ENCODE results near the gene PTPRF.
"Not testable (repeated sequence)": the region's sequence is repeated elsewhere in the genome, so short reads cannot be mapped to it uniquely, and the experiment has no call there.

Gene PTPRF

DNA sequence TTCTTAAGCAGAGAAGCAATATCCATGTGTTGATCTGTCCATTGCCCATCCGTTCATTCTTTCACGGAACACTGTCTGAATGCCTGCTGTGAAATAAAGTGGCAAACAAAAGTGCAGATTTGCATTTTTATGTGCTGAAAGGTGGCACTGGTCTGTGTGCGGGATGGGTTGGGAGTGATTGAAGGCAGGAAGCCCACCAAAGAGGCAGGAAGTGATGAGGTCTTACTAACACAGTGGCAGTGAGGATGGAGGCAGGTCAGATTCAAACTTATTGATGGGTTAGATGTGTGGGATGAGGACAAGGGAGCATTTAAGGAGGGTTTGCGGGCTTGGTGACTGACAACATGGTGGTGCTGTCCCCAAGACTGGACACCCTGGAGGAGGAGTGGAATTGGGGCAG is 8.3 kb downstream of the PTPRF start:
- DNase-seq, result no peak

DNA sequence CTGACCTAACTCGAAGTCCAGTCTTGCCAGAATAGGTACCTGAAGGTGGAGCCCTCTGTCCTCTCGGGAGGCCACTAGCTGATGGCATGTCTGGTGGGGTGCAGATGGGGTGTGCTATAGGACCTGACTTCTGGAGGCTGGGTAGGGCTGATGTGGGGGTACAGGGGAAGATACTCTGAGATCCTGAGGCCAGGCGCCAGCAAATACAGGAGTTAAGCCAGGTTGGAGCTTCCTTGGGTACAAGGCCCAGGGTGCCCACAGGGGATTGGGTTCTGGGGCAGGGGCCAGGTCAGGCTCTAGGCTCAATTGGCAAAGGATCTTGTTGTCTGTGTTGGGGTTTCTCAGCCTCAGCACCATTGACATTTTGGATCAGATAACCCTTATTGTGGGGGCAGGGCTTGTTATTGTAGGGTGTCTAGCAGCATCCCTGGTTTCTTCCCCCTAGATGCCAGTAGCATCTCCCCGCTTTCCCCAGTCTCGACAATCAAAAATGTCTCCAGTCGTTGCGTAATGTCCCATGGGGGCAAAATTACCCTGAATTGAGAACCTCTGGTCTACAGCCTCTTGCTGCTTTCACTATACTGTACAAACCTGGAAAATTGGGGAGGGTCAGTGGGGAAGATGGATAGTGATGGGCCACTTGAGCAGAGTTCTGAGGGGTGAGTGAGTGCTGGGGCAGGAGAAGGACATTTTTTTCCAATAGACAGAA is 9.2 kb downstream of the PTPRF start:
- no peak for DNase-seq

DNA sequence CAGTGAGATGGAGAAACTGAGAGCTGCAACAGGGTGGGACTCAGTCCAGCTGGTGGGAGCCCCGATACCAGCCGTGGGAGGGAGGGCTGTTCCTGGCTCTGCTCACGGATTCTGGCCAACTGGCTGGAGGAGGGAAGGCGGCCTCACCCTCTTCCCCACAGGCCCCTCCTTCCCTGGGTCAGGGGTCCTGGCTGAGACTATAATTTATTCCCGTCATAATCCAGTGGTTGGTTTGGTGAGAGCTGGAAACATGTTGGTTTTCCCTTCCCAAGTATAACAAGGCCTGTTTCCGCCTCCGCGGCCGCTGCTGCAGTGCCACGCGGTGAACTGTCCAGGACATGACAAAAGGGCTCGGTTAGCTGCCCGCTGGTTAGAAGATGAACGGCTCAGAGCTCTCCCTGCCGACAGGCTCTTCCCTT is 10.0 kb downstream of the PTPRF start:
- DNase-seq, result no peak

DNA sequence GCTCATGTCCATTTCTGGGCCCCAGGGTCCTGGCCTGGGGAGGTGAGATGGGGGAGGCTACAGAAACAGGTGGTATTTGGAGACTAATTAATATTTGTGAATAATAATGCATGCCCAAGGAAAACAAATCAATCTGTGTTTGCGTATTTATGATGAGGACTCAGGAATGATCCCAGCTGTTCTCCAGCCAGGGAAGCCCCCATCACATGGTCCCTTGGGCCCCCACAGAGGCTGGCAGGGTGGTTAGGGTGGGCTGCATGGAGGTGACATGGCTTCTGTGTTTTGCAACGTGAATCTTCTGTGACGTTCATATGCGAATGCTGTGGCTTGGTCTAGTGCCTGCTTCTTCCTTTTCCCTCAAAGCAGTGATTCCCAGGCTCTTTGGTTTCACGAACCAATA is 10.5 kb downstream of the PTPRF start:
- DNase-seq, result no peak

- no peak for DNase-seq
Observed at GRCh38 chr1:43541721-43542401, 11.2 kb downstream of the PTPRF start.

DNA sequence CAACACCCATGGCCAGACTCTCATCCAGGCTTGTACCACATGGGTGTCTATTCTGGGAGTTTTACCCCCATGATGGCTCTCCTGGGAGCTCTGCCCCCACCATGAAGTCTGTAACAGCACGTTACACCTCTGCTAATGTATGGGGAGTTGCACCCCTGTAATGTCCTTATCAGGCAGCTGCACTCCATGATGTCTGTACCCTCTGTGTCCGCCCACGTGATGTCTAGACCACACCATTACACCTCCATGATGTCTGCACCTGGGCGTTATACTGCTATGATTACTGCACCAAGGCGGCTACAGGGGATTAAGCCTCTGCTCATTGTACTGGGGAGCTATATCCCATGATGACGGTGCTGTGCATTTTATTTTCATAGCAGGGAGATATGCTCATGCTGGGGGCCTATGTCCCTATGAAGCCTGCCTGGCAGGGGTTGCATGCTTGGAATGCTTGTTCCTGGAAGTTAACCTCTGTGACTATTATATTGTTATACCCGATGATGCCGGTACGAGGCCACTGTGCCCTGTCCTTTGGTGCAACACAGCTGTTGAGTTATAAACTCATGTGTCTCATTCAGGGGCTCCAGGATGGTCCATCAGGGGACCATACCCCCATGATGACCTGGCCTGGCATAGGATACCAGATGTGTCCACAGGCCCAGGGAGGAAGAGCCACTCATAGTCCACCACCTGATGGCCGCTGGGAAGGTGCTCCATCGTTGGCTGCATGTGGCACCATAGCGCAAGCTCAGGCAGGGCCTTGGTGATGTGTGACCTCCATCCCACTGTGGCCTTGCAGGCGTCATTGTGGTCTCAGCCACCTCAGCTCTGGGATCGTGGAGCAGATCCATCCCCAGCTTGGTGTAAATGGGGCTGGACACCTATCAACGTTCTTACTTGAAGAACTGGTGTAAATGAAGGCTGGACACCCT is 12.1 kb downstream of the PTPRF start:
- no peak for DNase-seq

DNA sequence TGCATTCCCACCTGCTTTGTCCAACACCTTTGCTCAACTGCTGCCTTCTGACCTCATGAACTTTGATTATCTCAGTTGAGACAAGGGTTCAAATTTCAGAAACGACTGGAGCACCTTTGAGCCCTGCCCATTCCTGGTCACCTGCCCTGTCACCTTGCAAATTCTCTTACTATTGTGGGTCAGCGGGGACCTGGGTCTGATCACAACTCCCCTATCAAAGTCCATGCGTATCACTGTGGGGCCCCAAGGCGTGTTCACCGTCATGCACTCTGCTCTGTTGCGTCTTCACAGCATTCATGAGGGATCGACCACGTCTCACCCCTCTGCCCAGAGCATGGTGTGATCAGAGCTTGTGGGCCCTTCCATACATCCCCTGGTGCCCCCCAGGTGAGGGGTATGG is 12.9 kb downstream of the PTPRF start:
- DNase-seq, result no peak

GRCh38 chr1:43545339-43545694 is 14.6 kb downstream of the PTPRF start:
- no peak for DNase-seq

GRCh38 chr1:43545695-43546387 is 15.2 kb downstream of the PTPRF start:
- no peak for DNase-seq

DNA sequence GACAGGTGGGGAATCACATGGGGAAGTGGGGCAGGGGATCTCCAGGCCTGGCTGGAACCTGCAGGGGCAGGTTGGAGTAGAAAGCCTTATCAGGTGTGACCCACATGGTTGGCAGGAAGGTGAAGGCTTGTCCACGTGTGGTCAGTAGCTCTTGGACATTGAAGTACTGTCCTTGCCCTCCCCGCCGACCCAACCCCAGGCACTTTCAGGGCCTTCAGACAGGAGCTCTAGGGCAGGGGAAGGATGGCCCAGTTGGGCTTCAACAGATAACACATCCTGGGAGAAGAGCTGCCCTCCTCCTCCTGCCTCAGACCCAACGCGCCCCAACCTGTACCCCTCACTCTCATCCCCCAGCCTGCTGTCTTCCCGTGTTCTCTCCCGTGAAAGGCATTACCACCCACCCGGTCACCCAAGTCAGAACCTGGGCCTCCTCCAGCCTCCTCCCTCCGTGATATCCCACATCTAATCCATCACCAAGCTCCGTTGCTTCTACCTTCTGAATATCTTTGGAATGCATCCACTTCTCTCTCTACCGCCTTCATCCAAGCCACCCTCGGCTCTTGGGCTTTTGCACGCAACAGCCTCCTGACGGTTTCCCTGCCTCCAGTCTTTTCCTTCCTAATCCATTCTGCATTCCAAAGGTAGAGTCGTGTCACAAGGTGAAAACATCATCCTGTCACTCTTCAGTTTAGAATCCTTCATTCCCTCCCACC is 15.9 kb downstream of the PTPRF start:
- no peak for DNase-seq

- peak; percentile 20 for DNase-seq
Observed at GRCh38 chr1:43547538-43548072, 16.9 kb downstream of the PTPRF start.

DNA sequence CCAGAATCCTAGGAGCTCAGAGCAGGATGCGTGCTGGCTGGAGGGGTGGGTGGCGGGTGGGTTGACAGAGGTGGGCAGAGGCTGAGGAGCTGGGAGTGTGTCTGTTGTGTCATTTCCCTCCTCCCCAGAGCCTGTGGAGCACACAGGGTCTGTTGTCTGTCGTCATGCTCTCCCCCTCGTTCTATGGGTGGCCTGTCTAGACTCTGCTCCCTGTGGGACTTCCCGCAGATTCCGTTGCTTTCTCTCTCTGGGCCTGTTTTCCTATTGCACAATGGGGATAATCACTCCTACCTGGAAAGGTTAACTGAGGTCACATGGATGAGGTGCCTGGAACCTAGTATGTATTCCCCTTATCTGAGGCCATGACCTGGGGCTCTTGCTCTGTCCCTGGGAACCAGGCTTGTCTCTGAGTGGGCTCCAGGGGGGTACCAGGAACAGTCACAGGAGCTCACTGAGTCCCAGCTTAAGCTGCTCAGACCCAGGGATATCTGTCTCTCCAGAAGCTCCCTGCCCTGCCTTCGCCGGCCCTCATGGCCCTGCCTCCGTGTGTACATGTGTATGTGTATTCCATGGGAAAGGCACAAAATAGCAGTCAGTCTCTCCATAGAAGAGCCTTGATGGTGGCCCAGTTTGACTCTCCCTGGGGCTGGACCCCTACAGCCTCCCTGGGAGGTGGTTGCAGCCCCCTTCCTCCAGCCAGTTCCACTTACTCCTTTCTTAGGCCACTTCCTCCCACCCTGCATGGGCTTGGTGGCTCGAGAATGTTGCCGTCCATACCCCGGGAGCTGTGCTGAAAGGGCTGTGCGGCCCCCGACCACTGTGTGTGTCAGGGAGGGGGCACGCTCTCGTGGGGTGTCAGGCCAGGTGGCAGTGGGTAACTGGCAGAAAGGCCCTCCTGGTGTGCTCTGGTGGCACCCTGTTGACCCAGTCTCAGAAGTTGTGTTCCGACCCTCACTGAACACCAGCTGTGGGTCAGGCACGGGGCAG is 17.9 kb downstream of the PTPRF start:
- no peak for DNase-seq

GRCh38 chr1:43549394-43549793 is 18.7 kb downstream of the PTPRF start:
- not testable (repeated sequence) for DNase-seq

GRCh38 chr1:43549921-43550597 is 19.4 kb downstream of the PTPRF start:
- DNase-seq, result no peak

- DNase-seq, result no peak
Observed at GRCh38 chr1:43550598-43551246, 20.0 kb downstream of the PTPRF start.

GRCh38 chr1:43551396-43551888 is 20.8 kb downstream of the PTPRF start:
- no peak for DNase-seq

- no peak for DNase-seq
Observed at GRCh38 chr1:43552059-43552742, 21.5 kb downstream of the PTPRF start.

- DNase-seq, result no peak
Observed at GRCh38 chr1:43552813-43553212, 22.1 kb downstream of the PTPRF start.
